IMR-90 (cell line): Measurements from ENCODE around the gene ROBO3.

Experiments
- CEBPB ChIP-seq: IDR thresholded peaks from 2 replicates; pipeline ENCODE4 v1.6.1; 2012; ENCODE audit warnings: low read depth, low read length, improper control_type of control experiment
- RFX5 ChIP-seq: IDR thresholded peaks from 2 replicates; pipeline ENCODE4 v1.8.0; 2012; ENCODE audit warnings: low read depth, mild to moderate bottlenecking, low read length, moderate library complexity

- TF ChIP-seq CEBPB (no peak), RFX5 (no peak)
These were observed 25.1 kb upstream of the ROBO3 start for GRCh38 chr11:124839972-124840621.
